HG02642 (cell line): ENCODE measurements around the gene PALB2.
"Not testable (repeated sequence)": the region's sequence is repeated elsewhere in the genome, so short reads cannot be mapped to it uniquely, and the experiment has no call there.

Experiments used
- ATAC-seq: cut with Tn5 transposase; IDR thresholded peaks from one replicate; pipeline ENCODE4 v1.9.1; 2021; ENCODE audit warnings: mild to moderate bottlenecking; ENCODE audit not compliant: unreplicated experiment, poor library complexity

Gene PALB2

GRCh38 chr16:23584186-23585076, 56.7 kb downstream of the PALB2 start:
- no peak for ATAC-seq

GRCh38 chr16:23583271-23583670, 57.8 kb downstream of the PALB2 start:
- not testable (repeated sequence) for ATAC-seq

GRCh38 chr16:23581764-23582163, 59.3 kb downstream of the PALB2 start:
- no peak for ATAC-seq

- no peak for ATAC-seq
These were observed 60.7 kb downstream of the PALB2 start for GRCh38 chr16:23580391-23580790.

- ATAC-seq, result no peak
These were observed 61.7 kb downstream of the PALB2 start for GRCh38 chr16:23579371-23579770.

- no peak for ATAC-seq
These were observed 62.8 kb downstream of the PALB2 start for GRCh38 chr16:23578101-23578830.

- no peak for ATAC-seq
These were observed 63.6 kb downstream of the PALB2 start for GRCh38 chr16:23577493-23577892.

GRCh38 chr16:23575834-23576233, 65.3 kb downstream of the PALB2 start:
- no peak for ATAC-seq

GRCh38 chr16:23573817-23574216, 67.3 kb downstream of the PALB2 start:
- ATAC-seq, result no peak

GRCh38 chr16:23572394-23572793, 68.7 kb downstream of the PALB2 start:
- ATAC-seq, result no peak

- ATAC-seq, result no peak
These were observed 69.2 kb downstream of the PALB2 start for GRCh38 chr16:23571895-23572294.

GRCh38 chr16:23570992-23571632, 70.0 kb downstream of the PALB2 start:
- no peak for ATAC-seq

- no peak for ATAC-seq
These were observed 73.5 kb downstream of the PALB2 start for GRCh38 chr16:23567602-23568001.

- no peak for ATAC-seq
These were observed 74.4 kb downstream of the PALB2 start for GRCh38 chr16:23566724-23567123.

- no peak for ATAC-seq
These were observed 76.3 kb downstream of the PALB2 start for GRCh38 chr16:23564575-23565363.

GRCh38 chr16:23563186-23563585, 77.9 kb downstream of the PALB2 start:
- ATAC-seq, result no peak

- no peak for ATAC-seq
These were observed 78.6 kb downstream of the PALB2 start for GRCh38 chr16:23562505-23562904.

GRCh38 chr16:23561586-23561985, 79.5 kb downstream of the PALB2 start:
- no peak for ATAC-seq

- ATAC-seq, result peak; percentile 11
These were observed 83.1 kb downstream of the PALB2 start for GRCh38 chr16:23557779-23558702.
